Transverse colon (tissue), 4 donors: Measurements from ENCODE around the gene PDE2A. TPM values are rescaled to one million over a fixed set of nuclear protein-coding genes. Genes with fewer than 3 reads are reported as not detected.

Experiments used
- DNase-seq: peaks from one replicate; pipeline ENCODE4 v3.0.0-alpha.2; 2019
- H3K27ac ChIP-seq, 4 donors: fragments of 200-600 bp; sonication (generic); 2 replicates each; pipeline ENCODE4 v1.5.1; 2016 to 2018; ENCODE audit warnings: inconsistent platforms in 4 of 4
- H3K27me3 ChIP-seq: fragments of 200-600 bp; sonication (generic); 2 replicates; pipeline ENCODE4 v1.5.1; 2017; ENCODE audit warnings: inconsistent platforms
- H3K36me3 ChIP-seq, 4 donors: fragments of 200-600 bp; sonication (generic); 2 replicates each; pipeline ENCODE4 v1.5.1; 2017 to 2019; ENCODE audit warnings: inconsistent platforms in 4 of 4
- H3K4me1 ChIP-seq, 4 donors: fragments of 200-600 bp; sonication (generic); 2 replicates each; pipeline ENCODE4 v1.5.1; 2017 to 2020; ENCODE audit warnings: inconsistent platforms in 4 of 4
- H3K4me3 ChIP-seq, 4 donors: fragments of 200-600 bp; sonication (generic); 1 replicate in 1 of 4; 2 replicates in 3 of 4; pipeline versions ENCODE4 v1.5.1 to v1.6.1; 2017 to 2019; ENCODE audit warnings: inconsistent platforms in 4 of 4
- H3K9me3 ChIP-seq, 2 donors: fragments of 200-600 bp; sonication (generic); 2 replicates each; pipeline ENCODE4 v1.5.1; 2017 to 2019; ENCODE audit warnings: inconsistent platforms in 2 of 2
- CTCF ChIP-seq, 5 experiments: fragments of 200-600 bp in 3 of 5; fragments of 450-650 bp in 2 of 5; sonication (generic) in 3 of 5; IDR thresholded peaks; 1 replicate in 2 of 5; 2 replicates in 3 of 5; pipeline ENCODE4 v1.5.1; 2016 to 2017; ENCODE audit warnings: antibody characterized with exemption in 5 of 5, inconsistent platforms in 3 of 5, mild to moderate bottlenecking in 2 of 5, moderate library complexity in 1 of 5
- EP300 ChIP-seq: sonication (generic); formaldehyde crosslinking; IDR thresholded peaks from one replicate; pipeline ENCODE4 v1.6.1; 2017; ENCODE audit warnings: antibody characterized with exemption, low read depth
- POLR2A ChIP-seq: fragments of 450-650 bp; IDR thresholded peaks from one replicate; pipeline ENCODE4 v1.6.1; 2016; ENCODE audit warnings: antibody characterized with exemption, mild to moderate bottlenecking, moderate library complexity
- POLR2AphosphoS5 ChIP-seq, 3 donors: sonication (generic); formaldehyde crosslinking; IDR thresholded peaks; one replicate each; pipeline ENCODE4 v1.6.1; 2016; ENCODE audit warnings: antibody characterized with exemption in 3 of 3
- WGBS, 2 donors: methylation state at CpG; one replicate each; pipeline ENCODE4 v1.1.5; 2018; ENCODE audit warnings: low coverage in 1 of 2; 5-methylcytosine and 5-hydroxymethylcytosine counted together
- in situ Hi-C, 4 donors: fragments of 200-750 bp; cut with MboI; loops; one replicate each; pipeline versions ENCODE4 v1.15.0 to v1.15.1; 2017; ENCODE audit warnings: low sequenced_read_pairs in 3 of 4, low pct_ligation_motif_present in 1 of 4, low pct_unique_long_range_greater_than_20kb in 1 of 4
- intact Hi-C: fragments of 100-400 bp; cut with DNase I; formaldehyde crosslinking; loops from one replicate; pipeline ENCODE4 v1.15.1; 2023; ENCODE audit warnings: low total_unique reads
- total RNA-seq, 4 donors: library from RNA; depleted of rRNA; stranded (reverse); fragments of >200 nt; gene quantifications; one replicate each; pipeline ENCODE4 v1.1.0, GENCODE V29; 2016

Gene PDE2A
- total RNA-seq, 4 donors from 2014 or later = 6.6 to 41.9 (median 17.1) TPM

DNA sequence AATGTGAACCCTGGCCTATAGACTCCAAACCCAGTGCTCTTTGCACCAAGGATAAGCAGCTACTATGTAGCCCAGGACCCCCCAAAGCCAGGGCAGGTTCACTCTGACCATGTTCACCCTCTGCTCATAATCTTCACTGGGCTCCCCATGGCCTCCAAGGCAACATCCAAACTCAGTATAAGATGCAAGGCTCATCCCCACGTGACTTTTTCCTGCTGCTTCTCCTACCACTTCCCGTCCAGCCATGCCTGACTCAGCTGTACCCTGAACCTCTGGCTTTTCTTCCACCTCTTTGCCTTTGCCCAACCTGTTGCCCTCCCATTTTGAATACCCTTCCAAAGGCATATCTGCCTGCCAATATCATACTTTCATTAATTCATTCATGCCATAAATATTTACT is 27.8 kb downstream of the PDE2A start:
- peaks cover 3 to 18% (median 15%) of the 10 kb centered on the region in 4 donors for H3K4me1 ChIP-seq
- H3K36me3 ChIP-seq = no peaks in the 10 kb centered on the region
- WGBS, 2 donors = 71 to 80% methylated on average over 2 of the region's 2 CpGs
- no peaks in the 10 kb centered on the region for H3K9me3 ChIP-seq
- H3K4me3 ChIP-seq = no peak overlapping the region
- no peak for DNase-seq
- H3K27me3 ChIP-seq = peaks cover 12% of the 10 kb centered on the region
- no peak for TF ChIP-seq CTCF (IDR thresholded peaks at IDR 0.05)
- TF ChIP-seq POLR2A = no peak
- no peak for TF ChIP-seq EP300
- no peak for TF ChIP-seq POLR2AphosphoS5 (IDR thresholded peaks at IDR 0.05)
- intact Hi-C loops (no loop called here), in situ Hi-C loops (loop anchor here (5.0 to 10.0 kb wide), 3 partner anchors 59 to 172 kb away; no protein-coding TSS in a partner anchor)
- H3K27ac ChIP-seq = no peak overlapping the region

DNA sequence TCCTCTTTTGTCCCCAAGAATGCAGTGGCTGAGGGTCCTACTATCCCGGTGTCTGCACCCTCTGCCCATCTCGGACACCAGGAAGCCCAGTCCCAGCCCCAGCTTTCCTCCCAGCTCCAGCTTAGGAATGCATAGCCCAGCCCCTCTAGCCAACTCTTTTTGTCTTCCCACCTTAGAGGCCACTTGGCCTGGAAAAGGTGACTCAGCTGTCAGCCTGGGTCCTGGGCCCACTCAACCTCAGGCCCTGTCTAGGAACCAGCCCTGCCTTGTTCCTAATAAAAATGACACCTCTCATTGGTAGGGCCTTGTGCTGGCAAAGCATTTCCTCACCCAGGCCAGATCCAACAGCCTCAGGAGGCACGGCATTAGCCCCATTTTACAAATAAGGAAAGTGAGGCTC is 28.2 kb downstream of the PDE2A start:
- in situ Hi-C loops = loop anchor here (5.0 to 10.0 kb wide), 3 partner anchors 59 to 171 kb away; no protein-coding TSS in a partner anchor
- TF ChIP-seq POLR2A = no peak
- no peak for TF ChIP-seq POLR2AphosphoS5 (IDR thresholded peaks at IDR 0.05)
- TF ChIP-seq CTCF (IDR thresholded peaks at IDR 0.05) = no peak
- TF ChIP-seq EP300 = no peak
- DNase-seq = no peak
- Histone ChIP-seq H3K4me3 (no peak overlapping the region), H3K36me3 (no peaks in the 10 kb centered on the region), H3K27me3 (peaks cover 12% of the 10 kb centered on the region), H3K4me1 (peaks cover 3 to 22% (median 15%) of the 10 kb centered on the region in 4 donors), H3K27ac (no peak overlapping the region), H3K9me3 (no peaks in the 10 kb centered on the region)
- intact Hi-C loops = no loop called here
- WGBS, 2 donors = 91 to 100% methylated on average over 3 of the region's 3 CpGs

DNA sequence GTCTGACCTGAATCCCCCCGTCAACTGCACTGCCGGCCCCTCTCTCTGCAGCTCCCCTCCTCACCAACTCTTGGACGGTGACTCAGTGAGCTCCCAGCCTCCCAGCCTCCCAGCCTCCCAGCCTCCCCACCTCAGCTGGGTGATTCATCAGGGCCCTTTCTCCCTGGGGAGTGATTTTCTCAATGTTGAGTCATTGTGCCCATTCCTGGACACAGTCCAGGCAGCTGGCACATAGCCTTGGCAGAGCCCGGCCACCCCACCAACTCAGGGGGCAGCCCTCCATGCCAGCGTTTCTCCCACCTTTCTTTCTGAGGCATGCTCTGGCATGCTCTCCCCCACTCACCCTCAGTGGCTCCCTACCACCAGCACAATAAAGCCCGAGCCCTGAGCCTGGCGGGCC is 30.7 kb downstream of the PDE2A start:
- H3K27ac ChIP-seq = no peak overlapping the region
- TF ChIP-seq POLR2A (no peak), EP300 (no peak), POLR2AphosphoS5 (IDR thresholded peaks at IDR 0.05) (no peak), CTCF (IDR thresholded peaks at IDR 0.05) (no peak)
- no peaks in the 10 kb centered on the region for H3K9me3 ChIP-seq
- peak overlapping the region in 1 of 4 donors; percentile 65 for H3K4me3 ChIP-seq
- peaks cover 18% of the 10 kb centered on the region for H3K27me3 ChIP-seq
- intact Hi-C loops (no loop called here), in situ Hi-C loops (loop anchor here in 2 of 4 donors (10.0 kb wide), 2 partner anchors 59 to 169 kb away; no protein-coding TSS in a partner anchor)
- H3K36me3 ChIP-seq = no peaks in the 10 kb centered on the region
- H3K4me1 ChIP-seq = peaks cover 3 to 22% (median 15%) of the 10 kb centered on the region in 4 donors
- no peak for DNase-seq
- 80 to 100% methylated on average over 2 to 7 of the region's 7 CpGs for WGBS, 2 donors

- H3K27me3 ChIP-seq = peaks cover 18% of the 10 kb centered on the region
- TF ChIP-seq CTCF (IDR thresholded peaks at IDR 0.05) (peak; percentile 95 to 99 (median 98)), POLR2A (no peak)
- 3% methylated on average over 43 of the region's 59 CpGs; no CpG with 5 or more reads in 1 of the 2 donors for WGBS, 2 donors
- peaks cover 3 to 22% (median 15%) of the 10 kb centered on the region in 4 donors for H3K4me1 ChIP-seq
- H3K4me3 ChIP-seq = peak overlapping the region; percentile 38 to 65 (median 56)
- DNase-seq = peak; percentile 63
- intact Hi-C loops (loop anchor here (1.0 kb wide), 1 partner anchor 44 kb away; no protein-coding TSS in a partner anchor), in situ Hi-C loops (loop anchor here in 2 of 4 donors (10.0 kb wide), 2 partner anchors 58 to 168 kb away; no protein-coding TSS in a partner anchor)
- no peaks in the 10 kb centered on the region for H3K9me3 ChIP-seq
- no peaks in the 10 kb centered on the region for H3K36me3 ChIP-seq
- peak overlapping the region; percentile 8 to 80 (median 52) for H3K27ac ChIP-seq
These were observed 31.2 kb downstream of the PDE2A start for GRCh38 chr11:72642884-72643522.
